GM18873 (cell line): ENCODE results near the gene RPL32.
"Not testable (repeated sequence)": the region's sequence is repeated elsewhere in the genome, so short reads cannot be mapped to it uniquely, and the experiment has no call there.

ENCODE experiments used
- ATAC-seq: cut with Tn5 transposase; IDR thresholded peaks from one replicate; pipeline ENCODE4 v1.9.1; 2021; ENCODE audit warnings: mild to moderate bottlenecking, moderate library complexity, moderate number of reproducible peaks; ENCODE audit not compliant: unreplicated experiment, low FRiP score

Gene RPL32

GRCh38 chr3:12841149-12841969 is at the start of gene RPL32:
RPL32 (minus strand) TSS chr3:12841565; CDS start chr3:12840237, 1,328 bp downstream.
- ATAC-seq = peak; percentile 75

GRCh38 chr3:12890610-12891390 is 49.4 kb upstream of the RPL32 start:
- no peak for ATAC-seq

GRCh38 chr3:12886736-12887135 is 45.4 kb upstream of the RPL32 start:
- no peak for ATAC-seq

- no peak for ATAC-seq
These were observed 44.8 kb upstream of the RPL32 start for GRCh38 chr3:12886106-12886679.

- ATAC-seq = no peak
These were observed 44.2 kb upstream of the RPL32 start for GRCh38 chr3:12885583-12885930.

- no peak for ATAC-seq
These were observed 43.6 kb upstream of the RPL32 start for GRCh38 chr3:12884790-12885582.

- ATAC-seq = no peak
These were observed 42.9 kb upstream of the RPL32 start for GRCh38 chr3:12884186-12884680.

GRCh38 chr3:12882336-12883310 is 41.3 kb upstream of the RPL32 start:
- no peak for ATAC-seq

GRCh38 chr3:12881858-12882257 is 40.5 kb upstream of the RPL32 start:
- not testable (repeated sequence) for ATAC-seq

GRCh38 chr3:12879191-12879815 is 37.9 kb upstream of the RPL32 start:
- ATAC-seq = no peak

GRCh38 chr3:12878758-12879157 is 37.4 kb upstream of the RPL32 start:
- not testable (repeated sequence) for ATAC-seq

GRCh38 chr3:12878141-12878574 is 36.8 kb upstream of the RPL32 start:
- no peak for ATAC-seq

GRCh38 chr3:12877040-12877439 is 35.7 kb upstream of the RPL32 start:
- no peak for ATAC-seq

- ATAC-seq = no peak
These were observed 34.8 kb upstream of the RPL32 start for GRCh38 chr3:12875857-12876836.

GRCh38 chr3:12871404-12871983 is 30.1 kb upstream of the RPL32 start:
- ATAC-seq = no peak

- ATAC-seq = peak; percentile 44
These were observed 29.6 kb upstream of the RPL32 start for GRCh38 chr3:12870942-12871341.

- ATAC-seq = no peak
These were observed 27.8 kb upstream of the RPL32 start for GRCh38 chr3:12869035-12869621.
